Measurements from ENCODE around the gene TGIF2. TPM values are rescaled to one million over a fixed set of nuclear protein-coding genes. Genes with fewer than 3 reads are reported as not detected.

TGIF2 gene
- total and polyA plus RNA-seq, 9 of the 15 experiments (the other 6 are each of a cell fraction or from before 2014, with no cell fraction given): 6.8 to 27.8 (median 15.7) TPM

GRCh38 chr20:36607586-36608387, 34.4 kb downstream of the TGIF2 start:
- Histone ChIP-seq H3K27ac (ENCODE audit: extremely low read depth, low read depth, low read length) (peak overlapping the region; percentile 37; the same call in 2 of the 3 replicates), H3K9me1 (ENCODE audit: control insufficient read depth, insufficient read depth, low read length) (no peaks in the 10 kb centered on the region), H3K79me2 (ENCODE audit: control insufficient read depth, insufficient read depth, low read length) (peaks cover 31% of the 10 kb centered on the region), H3K27me3 (ENCODE audit: control insufficient read depth in 2 of 2, insufficient read depth in 2 of 2, low read length in 2 of 2) (no peaks in the 10 kb centered on the region), H4K20me1 (replicated peaks; ENCODE audit: control insufficient read depth, insufficient read depth, low read length) (peaks cover 7% of the 10 kb centered on the region), H3K9ac (ENCODE audit: insufficient read depth in 1 of 2, low read depth in 2 of 2, low read length in 2 of 2) (0 out of 4 replicates have a peak overlapping the region, but pooled peaks have one; percentile 40 to 94), H3K36me3 (ENCODE audit: control insufficient read depth, insufficient read depth, low read length) (peaks cover 49% of the 10 kb centered on the region), H3K4me2 (ENCODE audit: insufficient read depth, low read length) (no peak overlapping the region), H3K9me3 (replicated peaks; ENCODE audit: control insufficient read depth, insufficient read depth, low read depth, low read length) (no peaks in the 10 kb centered on the region), H2AFZ (ENCODE audit: low read depth, low read length) (no peak overlapping the region), H3K4me1 (replicated peaks in 1 of 2; ENCODE audit: control insufficient read depth in 2 of 2, insufficient read depth in 2 of 2, low read length in 2 of 2) (peaks cover 8 to 10% of the 10 kb centered on the region in 2 experiments), H3K4me3 (peak overlapping the region; percentile 98; the same call in 1 of the 2 replicates)
- DNase-seq (ENCODE audit: extremely low read depth in 1 of 4, low spot score in 3 of 4): no peak
- no peak for ATAC-seq
- peak; percentile 23 for FAIRE-seq
- TF ChIP-seq HCFC1 (IDR thresholded peaks at IDR 0.05; ENCODE audit: low read depth, low read length): no peak
- TF ChIP-seq ZNF717 (CRISPR knock-in tag; IDR thresholded peaks at IDR 0.05): no peak
- TF ChIP-seq POLR2AphosphoS2 (IDR thresholded peaks at IDR 0.05; ENCODE audit: low read length): no peak
- no peak for TF ChIP-seq TEAD1 (CRISPR knock-in tag; IDR thresholded peaks at IDR 0.05)
- TF ChIP-seq KHSRP (IDR thresholded peaks at IDR 0.05): no peak
- TF ChIP-seq MYNN (IDR thresholded peaks at IDR 0.05): no peak
- TF ChIP-seq MYNN (CRISPR knock-in tag; IDR thresholded peaks at IDR 0.05): no peak
- no peak for TF ChIP-seq OTX1 (CRISPR knock-in tag; IDR thresholded peaks at IDR 0.05)
- TF ChIP-seq REST (IDR thresholded peaks at IDR 0.05; ENCODE audit: borderline replicate concordance): no peak
- TF ChIP-seq REST (CRISPR knock-in tag; IDR thresholded peaks at IDR 0.05; ENCODE audit: low read depth): no peak
- CTCF ChIA-PET (ENCODE audit: low intra/inter-chr PET ratio): no interaction called here
- POLR2A ChIA-PET: no interaction called here
- no TSS peak for BruUV-seq (replicated peaks)
- in situ Hi-C loops (cut with MboI): no loop called here
- intact Hi-C loops (cut with micrococcal nuclease): no loop called here
- 91% methylated on average over 7 of the region's 7 CpGs for WGBS (ENCODE audit: insufficient coverage, low coverage, missing lambda C conversion rate)

All from K562 (cell line).